MM.1S (cell line): ENCODE results near the gene CACNA1C.

Source experiments
- CTCF ChIP-seq: fragments of 300-600 bp; sonication (generic); IDR thresholded peaks from 2 replicates; pipeline ENCODE4 v1.5.1; 2016; ENCODE audit warnings: antibody characterized with exemption, low read length, mixed read lengths
- EZH2phosphoT487 ChIP-seq: fragments of 300-600 bp; sonication (generic); IDR thresholded peaks from 2 replicates; pipeline ENCODE4 v1.6.1; 2018; ENCODE audit warnings: antibody characterized with exemption, low read length

- TF ChIP-seq CTCF (no peak), EZH2phosphoT487 (no peak)
Observed at GRCh38 chr12:2453761-2454090, 400.9 kb downstream of the CACNA1C start.
